HEK293 (cell line): ENCODE results near the gene LILRA1.
"Not testable (repeated sequence)": the region's sequence is repeated elsewhere in the genome, so short reads cannot be mapped to it uniquely, and the experiment has no call there.

Source experiments
- CTCF ChIA-PET: fragments of 350-600 bp; formaldehyde crosslinking; extraction: SDS; loops from one replicate; lab custom pipeline; 2021; ENCODE audit warnings: antibody characterized with exemption; lab: Yijun Ruan, JAX
- POLR2A ChIA-PET: fragments of 300-600 bp; formaldehyde crosslinking; extraction: SDS; loops from one replicate; lab custom pipeline; 2020; ENCODE audit warnings: antibody characterized with exemption, inconsistent platforms; lab: Yijun Ruan, JAX
- H3K27ac ChIP-seq: fragments of 200-500 bp; sonication (Bioruptor generic); 2 replicates; pipeline ENCODE4 v1.5.1; 2014; ENCODE audit warnings: low read depth, low read length, control low read depth, inconsistent platforms; ENCODE audit errors: extremely low read depth
- H3K36me3 ChIP-seq, 2 experiments: fragments of 200-500 bp in 1 of 2; sonication (Bioruptor generic) in 1 of 2; 1 replicate in 1 of 2; 2 replicates in 1 of 2; pipeline ENCODE4 v1.5.1; 2014 to 2017; ENCODE audit warnings: inconsistent platforms in 2 of 2, low read length in 2 of 2; ENCODE audit not compliant: control insufficient read depth in 2 of 2, insufficient read depth in 1 of 2
- H3K4me1 ChIP-seq: fragments of 200-500 bp; sonication (Bioruptor generic); 2 replicates; pipeline ENCODE4 v1.5.1; 2014; ENCODE audit warnings: mild to moderate bottlenecking, low read length, inconsistent platforms; ENCODE audit not compliant: control insufficient read depth, insufficient read depth
- H3K4me3 ChIP-seq: 2 replicates; pipeline ENCODE4 v1.5.1; 2011; ENCODE audit warnings: low read depth, mild to moderate bottlenecking, control low read depth, low read length, moderate library complexity
- H3K9me3 ChIP-seq: fragments of 200-500 bp; sonication (Bioruptor generic); 2 replicates; pipeline ENCODE4 v1.5.1; 2014; ENCODE audit warnings: low read depth, low read length, inconsistent platforms; ENCODE audit not compliant: control insufficient read depth, insufficient read depth
- OSR2 ChIP-seq: fragments of 450-650 bp; formaldehyde crosslinking; IDR thresholded peaks from 2 replicates; pipeline ENCODE4 v1.5.1; 2016; ENCODE audit warnings: missing biosample characterization, missing genetic modification characterization
- ZBTB20 ChIP-seq: fragments of 450-650 bp; formaldehyde crosslinking; IDR thresholded peaks from 2 replicates; pipeline ENCODE4 v1.5.1; 2016; ENCODE audit warnings: missing biosample characterization, missing genetic modification characterization
- ZNF121 ChIP-seq: fragments of 450-650 bp; formaldehyde crosslinking; IDR thresholded peaks from 2 replicates; pipeline ENCODE4 v1.5.1; 2016; ENCODE audit warnings: missing biosample characterization, missing genetic modification characterization
- ZNF138 ChIP-seq: fragments of 450-650 bp; formaldehyde crosslinking; IDR thresholded peaks from 2 replicates; pipeline ENCODE4 v1.5.1; 2016; ENCODE audit warnings: missing biosample characterization, missing genetic modification characterization, borderline replicate concordance
- ZNF302 ChIP-seq: fragments of 450-650 bp; formaldehyde crosslinking; IDR thresholded peaks from 2 replicates; pipeline ENCODE4 v1.5.1; 2016; ENCODE audit warnings: missing biosample characterization, missing genetic modification characterization, low read depth
- ZNF48 ChIP-seq: fragments of 450-650 bp; formaldehyde crosslinking; IDR thresholded peaks from 2 replicates; pipeline ENCODE4 v1.5.1; 2016; ENCODE audit warnings: missing biosample characterization, missing genetic modification characterization
- ZNF529 ChIP-seq: fragments of 450-650 bp; formaldehyde crosslinking; IDR thresholded peaks from 2 replicates; pipeline ENCODE4 v1.5.1; 2017; ENCODE audit warnings: missing genetic modification characterization, missing biosample characterization; ENCODE audit not compliant: insufficient replicate concordance
- ZNF629 ChIP-seq: fragments of 450-650 bp; formaldehyde crosslinking; IDR thresholded peaks from 2 replicates; pipeline ENCODE4 v1.5.1; 2017; ENCODE audit warnings: missing biosample characterization, missing genetic modification characterization
- ZNF768 ChIP-seq: fragments of 450-650 bp; formaldehyde crosslinking; IDR thresholded peaks from 2 replicates; pipeline ENCODE4 v1.5.1; 2018; ENCODE audit warnings: missing biosample characterization, mild to moderate bottlenecking, missing genetic modification characterization
- ZSCAN23 ChIP-seq: fragments of 450-650 bp; formaldehyde crosslinking; IDR thresholded peaks from 2 replicates; pipeline ENCODE4 v1.5.1; 2016; ENCODE audit warnings: missing biosample characterization, missing genetic modification characterization
- TF ChIP-seq, protein P1 (sequence below): fragments of 450-650 bp; formaldehyde crosslinking; IDR thresholded peaks from 2 replicates; pipeline ENCODE4 v1.5.1; 2016; ENCODE audit warnings: missing biosample characterization, missing genetic modification characterization
- TF ChIP-seq, protein P2 (sequence below): fragments of 450-650 bp; formaldehyde crosslinking; IDR thresholded peaks from 2 replicates; pipeline ENCODE4 v1.5.1; 2016; ENCODE audit warnings: missing biosample characterization, missing genetic modification characterization
- TF ChIP-seq, protein P3 (sequence below): fragments of 450-650 bp; formaldehyde crosslinking; IDR thresholded peaks from 2 replicates; pipeline ENCODE4 v1.5.1; 2016; ENCODE audit warnings: missing biosample characterization, missing genetic modification characterization

The LILRA1 gene

DNA sequence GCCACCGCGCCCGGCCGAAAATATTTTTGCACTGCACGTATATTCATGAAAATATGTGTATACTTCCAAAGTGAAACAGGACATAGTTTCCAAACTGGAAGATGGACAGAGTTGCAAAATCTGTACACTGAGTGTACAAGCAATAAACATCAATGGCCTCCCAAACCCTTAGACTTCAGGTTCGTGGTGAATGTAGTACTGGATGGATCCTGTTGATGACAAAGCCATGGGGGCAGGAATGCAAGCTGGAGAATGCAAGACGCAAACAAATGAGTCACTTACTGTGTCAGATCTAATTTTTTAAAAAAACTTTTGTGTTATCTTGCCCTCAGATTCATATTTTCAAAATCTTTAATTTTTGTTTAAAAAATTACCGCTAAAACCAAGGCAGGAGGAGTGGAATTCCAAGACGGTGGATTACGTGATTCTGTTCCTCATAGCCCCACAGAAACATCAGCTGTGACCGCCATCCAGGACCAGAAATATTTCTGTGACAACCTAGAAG, 32.5 kb upstream of the LILRA1 start:
- CTCF ChIA-PET: interaction anchor here (0.7 kb wide), 1 partner anchor 39 kb away, joined by 3 read pairs; no protein-coding TSS in a partner anchor
- no peaks in the 10 kb centered on the region for H3K4me1 ChIP-seq
- POLR2A ChIA-PET: no interaction called here
- TF ChIP-seq ZNF48 (no peak), ZNF629 (tag by site-specific recombination) (no peak), ZBTB20 (no peak), ZNF138 (tag by site-specific recombination) (no peak), OSR2 (tag by site-specific recombination) (no peak), ZSCAN23 (tag by site-specific recombination) (no peak), ZNF529 (tag by site-specific recombination) (no peak), ZNF768 (no peak), ZNF302 (no peak)
- TF ChIP-seq, protein P1, sequence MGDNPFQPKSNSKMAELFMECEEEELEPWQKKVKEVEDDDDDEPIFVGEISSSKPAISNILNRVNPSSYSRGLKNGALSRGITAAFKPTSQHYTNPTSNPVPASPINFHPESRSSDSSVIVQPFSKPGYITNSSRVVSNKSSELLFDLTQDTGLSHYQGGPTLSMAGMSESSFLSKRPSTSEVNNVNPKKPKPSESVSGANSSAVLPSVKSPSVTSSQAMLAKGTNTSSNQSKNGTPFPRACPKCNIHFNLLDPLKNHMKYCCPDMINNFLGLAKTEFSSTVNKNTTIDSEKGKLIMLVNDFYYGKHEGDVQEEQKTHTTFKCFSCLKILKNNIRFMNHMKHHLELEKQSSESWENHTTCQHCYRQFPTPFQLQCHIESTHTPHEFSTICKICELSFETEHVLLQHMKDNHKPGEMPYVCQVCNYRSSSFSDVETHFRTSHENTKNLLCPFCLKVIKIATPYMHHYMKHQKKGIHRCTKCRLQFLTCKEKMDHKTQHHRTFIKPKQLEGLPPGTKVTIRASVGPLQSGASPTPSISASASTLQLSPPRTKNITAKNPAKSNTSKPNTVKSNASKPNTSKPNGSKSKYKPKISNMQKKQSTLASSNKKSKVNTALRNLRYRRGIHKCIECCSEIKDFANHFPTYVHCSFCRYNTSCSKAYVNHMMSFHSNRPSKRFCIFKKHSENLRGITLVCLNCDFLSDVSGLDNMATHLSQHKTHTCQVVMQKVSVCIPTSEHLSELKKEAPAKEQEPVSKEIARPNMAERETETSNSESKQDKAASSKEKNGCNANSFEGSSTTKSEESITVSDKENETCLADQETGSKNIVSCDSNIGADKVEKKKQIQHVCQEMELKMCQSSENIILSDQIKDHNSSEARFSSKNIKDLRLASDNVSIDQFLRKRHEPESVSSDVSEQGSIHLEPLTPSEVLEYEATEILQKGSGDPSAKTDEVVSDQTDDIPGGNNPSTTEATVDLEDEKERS (tag by site-specific recombination): no peak
- TF ChIP-seq, protein P2, sequence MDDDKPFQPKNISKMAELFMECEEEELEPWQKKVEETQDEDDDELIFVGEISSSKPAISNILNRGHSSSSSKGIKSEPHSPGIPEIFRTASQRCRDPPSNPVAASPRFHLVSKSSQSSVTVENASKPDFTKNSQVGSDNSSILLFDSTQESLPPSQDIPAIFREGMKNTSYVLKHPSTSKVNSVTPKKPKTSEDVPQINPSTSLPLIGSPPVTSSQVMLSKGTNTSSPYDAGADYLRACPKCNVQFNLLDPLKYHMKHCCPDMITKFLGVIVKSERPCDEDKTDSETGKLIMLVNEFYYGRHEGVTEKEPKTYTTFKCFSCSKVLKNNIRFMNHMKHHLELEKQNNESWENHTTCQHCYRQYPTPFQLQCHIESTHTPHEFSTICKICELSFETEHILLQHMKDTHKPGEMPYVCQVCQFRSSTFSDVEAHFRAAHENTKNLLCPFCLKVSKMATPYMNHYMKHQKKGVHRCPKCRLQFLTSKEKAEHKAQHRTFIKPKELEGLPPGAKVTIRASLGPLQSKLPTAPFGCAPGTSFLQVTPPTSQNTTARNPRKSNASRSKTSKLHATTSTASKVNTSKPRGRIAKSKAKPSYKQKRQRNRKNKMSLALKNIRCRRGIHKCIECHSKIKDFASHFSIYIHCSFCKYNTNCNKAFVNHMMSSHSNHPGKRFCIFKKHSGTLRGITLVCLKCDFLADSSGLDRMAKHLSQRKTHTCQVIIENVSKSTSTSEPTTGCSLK (tag by site-specific recombination): no peak
- no peaks in the 10 kb centered on the region for H3K9me3 ChIP-seq
- no peak overlapping the region for H3K27ac ChIP-seq
- H3K36me3 ChIP-seq: no peaks in the 10 kb centered on the region
- no peak overlapping the region for H3K4me3 ChIP-seq

DNA sequence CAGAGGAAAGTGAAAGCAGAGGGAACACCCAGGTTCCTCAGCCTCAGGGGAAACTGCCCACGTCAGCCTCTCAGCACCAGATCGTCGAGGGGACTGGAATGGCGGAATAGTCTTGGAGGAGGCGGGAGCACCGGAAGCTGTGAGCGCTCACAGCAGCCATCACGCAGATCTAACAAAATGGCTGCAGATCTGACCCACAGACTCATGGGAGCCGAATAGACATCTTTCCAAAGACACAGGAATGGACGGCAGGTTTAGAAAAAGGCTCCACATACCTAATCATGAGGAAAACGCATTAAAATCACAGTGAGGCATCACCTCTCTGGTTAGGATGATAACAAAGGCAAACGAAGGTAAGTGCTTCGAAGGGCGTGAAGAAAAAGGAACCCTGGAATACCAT, 31.6 kb upstream of the LILRA1 start:
- Histone ChIP-seq H3K4me1 (no peaks in the 10 kb centered on the region), H3K36me3 (no peaks in the 10 kb centered on the region), H3K4me3 (no peak overlapping the region), H3K27ac (no peak overlapping the region), H3K9me3 (no peaks in the 10 kb centered on the region)
- ChIA-PET CTCF (no interaction called here), POLR2A (no interaction called here)
- TF ChIP-seq, protein P3, sequence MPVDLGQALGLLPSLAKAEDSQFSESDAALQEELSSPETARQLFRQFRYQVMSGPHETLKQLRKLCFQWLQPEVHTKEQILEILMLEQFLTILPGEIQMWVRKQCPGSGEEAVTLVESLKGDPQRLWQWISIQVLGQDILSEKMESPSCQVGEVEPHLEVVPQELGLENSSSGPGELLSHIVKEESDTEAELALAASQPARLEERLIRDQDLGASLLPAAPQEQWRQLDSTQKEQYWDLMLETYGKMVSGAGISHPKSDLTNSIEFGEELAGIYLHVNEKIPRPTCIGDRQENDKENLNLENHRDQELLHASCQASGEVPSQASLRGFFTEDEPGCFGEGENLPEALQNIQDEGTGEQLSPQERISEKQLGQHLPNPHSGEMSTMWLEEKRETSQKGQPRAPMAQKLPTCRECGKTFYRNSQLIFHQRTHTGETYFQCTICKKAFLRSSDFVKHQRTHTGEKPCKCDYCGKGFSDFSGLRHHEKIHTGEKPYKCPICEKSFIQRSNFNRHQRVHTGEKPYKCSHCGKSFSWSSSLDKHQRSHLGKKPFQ (tag by site-specific recombination): no peak
- no peak for TF ChIP-seq ZNF121 (tag by site-specific recombination)

DNA sequence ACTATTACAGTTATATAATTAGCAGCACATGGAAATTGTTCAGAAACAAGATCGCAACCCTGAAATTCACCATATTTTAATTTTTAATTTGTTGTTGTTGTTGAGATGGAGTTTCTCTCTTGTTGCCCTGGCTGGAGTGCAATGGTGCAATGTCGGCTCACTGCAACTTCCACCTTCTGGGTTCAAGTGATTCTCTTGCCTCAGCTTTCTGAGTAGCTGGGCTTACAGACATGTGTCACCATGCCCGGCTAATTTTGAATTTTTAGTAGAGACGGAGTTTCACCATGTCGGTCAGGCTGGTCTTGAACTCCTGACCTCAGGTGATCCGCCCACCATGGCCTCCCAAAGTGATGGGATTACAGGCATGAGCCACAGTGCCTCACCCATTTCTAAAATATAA, 30.2 kb upstream of the LILRA1 start:
- not testable (repeated sequence) for H3K9me3 ChIP-seq

More for the DNA sequence above, 30.2 kb upstream of the LILRA1 start:
- POLR2A ChIA-PET, H3K36me3 ChIP-seq, H3K27ac ChIP-seq, CTCF ChIA-PET, H3K4me1 ChIP-seq, H3K4me3 ChIP-seq: not testable (repeated sequence)
